ENCODE data around the gene TMEM59. TPM values are rescaled to one million over a fixed set of nuclear protein-coding genes. Genes with fewer than 3 reads are reported as not detected.

The TMEM59 gene
- total RNA-seq, 1 experiment from 2014 or later = 174 TPM

DNA sequence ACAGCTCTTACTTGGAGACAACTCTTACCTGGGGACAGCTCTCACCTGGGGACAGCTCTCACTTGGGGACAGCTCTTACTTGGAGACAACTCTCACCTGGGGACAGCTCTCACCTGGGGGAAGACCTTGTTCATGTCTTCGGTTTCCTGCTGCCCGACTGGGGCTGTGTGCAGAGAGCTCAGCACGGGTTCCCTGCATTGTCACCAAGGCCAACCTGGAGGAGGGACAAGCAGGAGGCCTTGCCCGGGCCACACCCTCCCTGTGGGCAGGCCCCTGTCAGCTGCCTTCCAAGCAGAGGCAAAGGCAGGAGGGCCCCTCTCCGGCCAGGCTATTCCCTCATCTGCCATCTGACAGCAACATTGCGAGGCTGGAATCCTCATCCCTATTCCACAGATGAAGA lies 35.0 kb downstream of the TMEM59 start, which contains the start of gene LDLRAD1:
Gene LDLRAD1, minus strand, starts transcription at position 208 of the 400 bp plus-strand sequence. Its CDS starts 74 bp downstream, at position 134.
- in situ Hi-C loops (cut with HindIII; ENCODE audit: low pct_unique_long_range_greater_than_20kb, low sequenced_read_pairs) = no loop called here

GRCh38 chr1:54016343-54017282 lies 36.4 kb downstream of the TMEM59 start:
- POLR2A ChIA-PET = interaction anchor here (0.5 to 0.7 kb wide), 2 partner anchors 12 to 46 kb away, joined by 3 to 7 read pairs; no protein-coding TSS in a partner anchor
- Histone ChIP-seq H3K27ac (ENCODE audit: low read length) (no peak overlapping the region), H3K9me3 (ENCODE audit: control insufficient read depth, insufficient read depth, low read depth, low read length) (no peaks in the 10 kb centered on the region), H3K4me1 (ENCODE audit: control insufficient read depth, insufficient read depth, low read length) (peaks cover 7% of the 10 kb centered on the region; the same call in 1 of the 2 replicates), H3K27me3 (ENCODE audit: control insufficient read depth, insufficient read depth, low read length) (no peaks in the 10 kb centered on the region), H3K4me3 (ENCODE audit: low read depth in 2 of 2, low read length in 2 of 2) (no peak overlapping the region), H3K36me3 (ENCODE audit: control insufficient read depth, insufficient read depth, low read length) (no peaks in the 10 kb centered on the region)
- CTCF ChIA-PET = interaction anchor here (0.6 kb wide), 1 partner anchor 472 kb away, joined by 7 read pairs; no protein-coding TSS in a partner anchor
- TF ChIP-seq, protein P1, sequence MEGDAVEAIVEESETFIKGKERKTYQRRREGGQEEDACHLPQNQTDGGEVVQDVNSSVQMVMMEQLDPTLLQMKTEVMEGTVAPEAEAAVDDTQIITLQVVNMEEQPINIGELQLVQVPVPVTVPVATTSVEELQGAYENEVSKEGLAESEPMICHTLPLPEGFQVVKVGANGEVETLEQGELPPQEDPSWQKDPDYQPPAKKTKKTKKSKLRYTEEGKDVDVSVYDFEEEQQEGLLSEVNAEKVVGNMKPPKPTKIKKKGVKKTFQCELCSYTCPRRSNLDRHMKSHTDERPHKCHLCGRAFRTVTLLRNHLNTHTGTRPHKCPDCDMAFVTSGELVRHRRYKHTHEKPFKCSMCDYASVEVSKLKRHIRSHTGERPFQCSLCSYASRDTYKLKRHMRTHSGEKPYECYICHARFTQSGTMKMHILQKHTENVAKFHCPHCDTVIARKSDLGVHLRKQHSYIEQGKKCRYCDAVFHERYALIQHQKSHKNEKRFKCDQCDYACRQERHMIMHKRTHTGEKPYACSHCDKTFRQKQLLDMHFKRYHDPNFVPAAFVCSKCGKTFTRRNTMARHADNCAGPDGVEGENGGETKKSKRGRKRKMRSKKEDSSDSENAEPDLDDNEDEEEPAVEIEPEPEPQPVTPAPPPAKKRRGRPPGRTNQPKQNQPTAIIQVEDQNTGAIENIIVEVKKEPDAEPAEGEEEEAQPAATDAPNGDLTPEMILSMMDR (IDR thresholded peaks at IDR 0.05) = no peak
- TF ChIP-seq REST (IDR thresholded peaks at IDR 0.05; ENCODE audit: insufficient read depth in 1 of 2, low read depth in 2 of 2, low read length in 1 of 2) (no peak), TCF7L2 (IDR thresholded peaks at IDR 0.05; ENCODE audit: low read depth, low read length) (peak; percentile 58)
- BruUV-seq (replicated peaks) = no TSS peak
- DNase-seq (ENCODE audit: low read depth, low spot score) (peak; percentile 53), ATAC-seq (peak; percentile 70)
- intact Hi-C loops (cut with micrococcal nuclease; ENCODE audit: unreplicated experiment) (no loop called here), in situ Hi-C loops (cut with HindIII; ENCODE audit: low pct_unique_long_range_greater_than_20kb, low sequenced_read_pairs) (no loop called here)

More for the DNA sequence above, 35.0 kb downstream of the TMEM59 start, which contains the start of gene LDLRAD1:
- Histone ChIP-seq H3K4me1 (ENCODE audit: control insufficient read depth, insufficient read depth, low read length) (peaks cover 7% of the 10 kb centered on the region; the same call in 1 of the 2 replicates), H3K9me3 (ENCODE audit: control insufficient read depth, insufficient read depth, low read depth, low read length) (no peaks in the 10 kb centered on the region), H3K36me3 (ENCODE audit: control insufficient read depth, insufficient read depth, low read length) (no peaks in the 10 kb centered on the region), H3K27me3 (ENCODE audit: control insufficient read depth, insufficient read depth, low read length) (no peaks in the 10 kb centered on the region), H3K4me3 (ENCODE audit: low read depth in 2 of 2, low read length in 2 of 2) (no peak within 1 kb of the TSS), H3K27ac (ENCODE audit: low read length) (no peak within 1 kb of the TSS)
- no peak for DNase-seq (ENCODE audit: low read depth, low spot score)
- intact Hi-C loops (cut with micrococcal nuclease; ENCODE audit: unreplicated experiment) = no loop called here
- CTCF ChIA-PET = interaction anchor here (0.6 kb wide), 1 partner anchor 14 kb away, joined by 3 read pairs; no protein-coding TSS in a partner anchor
- POLR2A ChIA-PET = no interaction called here
- TF ChIP-seq SIN3A (IDR thresholded peaks at IDR 0.05; ENCODE audit: borderline replicate concordance, insufficient read depth, low read depth, low read length) = no peak
- TF ChIP-seq POLR2AphosphoS5 (IDR thresholded peaks at IDR 0.05; ENCODE audit: low read depth, low read length) = no peak
- no peak for TF ChIP-seq REST (IDR thresholded peaks at IDR 0.05; ENCODE audit: insufficient read depth in 1 of 2, low read depth in 2 of 2, low read length in 1 of 2)
- no peak for TF ChIP-seq TCF7L2 (IDR thresholded peaks at IDR 0.05; ENCODE audit: low read depth, low read length)
- TF ChIP-seq, protein P1 (IDR thresholded peaks at IDR 0.05) = no peak
- peak; percentile 46; the same call in 1 of the 2 replicates for ATAC-seq
- BruUV-seq (replicated peaks) = no TSS peak

Measured in Panc1 (cell line).